Measurements from ENCODE around the gene MPZL2. TPM values are rescaled to one million over a fixed set of nuclear protein-coding genes. Genes with fewer than 3 reads are reported as not detected.

Gene MPZL2
- total and polyA plus RNA-seq, 2 of the 13 experiments (the other 11 are each of a cell fraction or from before 2014, with no cell fraction given): 27.9 to 53.7 TPM

GRCh38 chr11:118251858-118252652 is 12.0 kb downstream of the MPZL2 start, which contains the start of gene MPZL3 (continued):
- TF ChIP-seq SPEN (CRISPR knock-in tag; IDR thresholded peaks at IDR 0.05; ENCODE audit: low read depth): peak; percentile 74
- peak; percentile 49; the same call in 1 of the 2 replicates for TF ChIP-seq MTA1 (CRISPR knock-in tag; IDR thresholded peaks at IDR 0.05; ENCODE audit: borderline replicate concordance)
- no peak for TF ChIP-seq NPAS2 (CRISPR knock-in tag; IDR thresholded peaks at IDR 0.05; ENCODE audit: borderline replicate concordance)
- no peak for TF ChIP-seq GPN1 (CRISPR knock-in tag; IDR thresholded peaks at IDR 0.05; ENCODE audit: borderline replicate concordance)
- TF ChIP-seq ZEB1 (IDR thresholded peaks at IDR 0.05; ENCODE audit: insufficient replicate concordance, low read depth): peak; percentile 99
- no peak for TF ChIP-seq MED8 (CRISPR knock-in tag; IDR thresholded peaks at IDR 0.05; ENCODE audit: insufficient replicate concordance)
- peak; percentile 91 for TF ChIP-seq ELF1 (CRISPR knock-in tag; IDR thresholded peaks at IDR 0.05)
- no peak for TF ChIP-seq ZNF564 (CRISPR knock-in tag; IDR thresholded peaks at IDR 0.05)
- no peak for TF ChIP-seq RBM39 (IDR thresholded peaks at IDR 0.05; ENCODE audit: low read depth, low read length, poor library complexity, severe bottlenecking)
- TF ChIP-seq SMAD1 (CRISPR knock-in tag; IDR thresholded peaks at IDR 0.05; ENCODE audit: borderline replicate concordance, low read depth): 0 out of 2 replicates have a peak, but pooled peaks have one; percentile 71
- no peak for TF ChIP-seq ZNF816 (CRISPR knock-in tag; IDR thresholded peaks at IDR 0.05; ENCODE audit: borderline replicate concordance)
- peak; percentile 78; the same call in 1 of the 2 replicates for TF ChIP-seq LCORL (IDR thresholded peaks at IDR 0.05)
- peak; percentile 74 for TF ChIP-seq LCORL (CRISPR knock-in tag; IDR thresholded peaks at IDR 0.05)
- 0 out of 2 replicates have a peak, but pooled peaks have one; percentile 16 for TF ChIP-seq PPARG (CRISPR knock-in tag; conservative IDR thresholded peaks at IDR 0.05)
- TF ChIP-seq ZNF230 (CRISPR knock-in tag; IDR thresholded peaks at IDR 0.05): 0 out of 2 replicates have a peak, but pooled peaks have one; percentile 46
- peak; percentile 23; the same call in 1 of the 2 replicates for TF ChIP-seq MIER2 (CRISPR knock-in tag; IDR thresholded peaks at IDR 0.05)
- TF ChIP-seq TOPORS (CRISPR knock-in tag; IDR thresholded peaks at IDR 0.05): no peak
- peak; percentile 48; the same call in 1 of the 2 replicates for TF ChIP-seq GATAD2A (CRISPR knock-in tag; IDR thresholded peaks at IDR 0.05)
- 0 out of 2 replicates have a peak, but pooled peaks have one; percentile 40 for TF ChIP-seq RAD21 (CRISPR knock-in tag; IDR thresholded peaks at IDR 0.05)
- TF ChIP-seq MEIS1 (CRISPR knock-in tag; IDR thresholded peaks at IDR 0.05; ENCODE audit: borderline replicate concordance): 0 out of 2 replicates have a peak, but pooled peaks have one; percentile 54
- TF ChIP-seq REL (CRISPR knock-in tag; conservative IDR thresholded peaks at IDR 0.05): 0 out of 2 replicates have a peak, but pooled peaks have one; percentile 52
- peak; percentile 98 for TF ChIP-seq GABPB1 (CRISPR knock-in tag; IDR thresholded peaks at IDR 0.05)
- 0 out of 2 replicates have a peak, but pooled peaks have one; percentile 33 for TF ChIP-seq ZBTB43 (CRISPR knock-in tag; conservative IDR thresholded peaks at IDR 0.05)
- TF ChIP-seq TARDBP (CRISPR knock-in tag; IDR thresholded peaks at IDR 0.05): peak; percentile 48; the same call in 1 of the 2 replicates
- peak; percentile 56; the same call in 1 of the 2 replicates for TF ChIP-seq ARID5B (CRISPR knock-in tag; IDR thresholded peaks at IDR 0.05)
- TF ChIP-seq DMAP1 (CRISPR knock-in tag; IDR thresholded peaks at IDR 0.05): peak; percentile 63; the same call in 1 of the 2 replicates
